Fibroblast of skin of abdomen (primary cell): ENCODE data around the gene INTS11.

ENCODE experiments used
- DNase-seq: peaks from one replicate; pipeline ENCODE4 v3.0.0-alpha.2; 2013

The INTS11 gene

GRCh38 chr1:1357871-1358432, 33.5 kb upstream of the INTS11 start:
- no peak for DNase-seq

- DNase-seq: no peak
Observed at GRCh38 chr1:1356796-1357401, 32.4 kb upstream of the INTS11 start.

- no peak for DNase-seq
Observed at GRCh38 chr1:1356166-1356795, 31.8 kb upstream of the INTS11 start.

DNA sequence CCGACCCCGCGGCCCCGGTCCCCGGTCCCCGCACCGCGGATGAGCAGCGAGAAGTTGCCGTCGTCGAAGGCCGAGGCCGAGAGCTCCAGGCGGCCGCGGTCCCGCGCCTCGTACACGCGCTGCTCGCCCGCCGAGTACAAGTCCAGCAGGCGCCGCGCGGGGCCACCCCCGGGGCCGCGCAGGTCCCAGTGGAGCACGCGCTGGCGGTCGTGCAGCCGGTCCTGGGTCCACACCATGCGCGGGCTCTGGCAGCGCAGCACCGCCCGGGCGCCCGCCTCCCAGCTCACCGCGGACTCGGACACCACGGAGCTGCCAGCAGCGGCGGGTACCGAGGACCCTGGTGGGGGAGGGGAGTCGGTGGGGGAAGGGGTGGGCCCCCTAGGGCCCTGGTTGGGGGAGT, 31.0 kb upstream of the INTS11 start:
- DNase-seq: peak; percentile 47

DNA sequence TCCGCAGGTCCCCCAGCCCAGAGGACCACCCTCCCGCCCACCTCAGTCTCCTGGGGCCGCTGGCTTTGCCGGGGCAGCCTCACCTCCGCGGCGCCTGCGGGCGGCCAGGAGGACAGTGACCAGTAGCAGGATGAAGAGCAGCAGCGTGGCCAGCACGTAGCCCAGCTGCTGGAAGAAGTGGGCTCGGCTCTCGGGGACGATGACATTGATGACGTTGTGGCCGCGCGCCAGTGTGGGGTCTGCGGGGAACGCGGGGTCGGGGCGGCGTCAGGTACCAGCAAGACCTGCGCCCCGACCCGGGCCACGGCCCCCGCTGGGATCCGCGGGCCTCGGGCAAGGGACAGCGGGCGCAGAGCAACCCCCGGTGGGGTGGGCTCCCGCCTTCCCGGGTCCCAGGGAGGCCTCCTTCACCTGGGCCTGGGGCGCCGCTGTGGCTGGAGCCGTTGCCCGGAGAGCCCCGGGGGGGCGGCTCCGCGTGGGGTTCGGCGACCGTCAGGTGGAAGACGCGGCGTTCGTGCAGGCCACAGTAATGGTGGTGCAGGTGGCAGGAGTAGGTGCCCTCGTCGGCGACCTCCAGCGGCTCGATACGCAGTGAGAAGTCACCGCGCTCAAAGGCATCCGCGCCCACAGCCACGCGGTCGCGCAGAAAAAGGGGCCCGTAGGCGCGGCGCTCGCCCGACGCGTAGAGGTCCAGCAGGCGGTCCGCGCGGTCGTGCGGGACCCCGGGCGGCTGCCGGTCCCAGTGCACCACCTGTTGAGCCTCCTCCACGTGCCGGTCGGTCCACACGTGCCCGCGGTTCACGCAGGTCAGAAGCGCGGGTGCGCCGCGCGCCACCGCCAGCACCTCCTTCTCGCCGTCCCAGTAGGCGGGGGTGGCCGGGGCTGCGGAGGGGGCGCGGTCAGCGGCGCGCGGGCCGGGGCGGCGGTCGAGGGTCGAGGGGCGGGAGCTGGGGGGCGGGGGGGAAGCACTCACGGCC, 30.1 kb upstream of the INTS11 start:
- DNase-seq: no peak

- no peak for DNase-seq
Observed at GRCh38 chr1:1353389-1354151, 29.1 kb upstream of the INTS11 start.

DNA sequence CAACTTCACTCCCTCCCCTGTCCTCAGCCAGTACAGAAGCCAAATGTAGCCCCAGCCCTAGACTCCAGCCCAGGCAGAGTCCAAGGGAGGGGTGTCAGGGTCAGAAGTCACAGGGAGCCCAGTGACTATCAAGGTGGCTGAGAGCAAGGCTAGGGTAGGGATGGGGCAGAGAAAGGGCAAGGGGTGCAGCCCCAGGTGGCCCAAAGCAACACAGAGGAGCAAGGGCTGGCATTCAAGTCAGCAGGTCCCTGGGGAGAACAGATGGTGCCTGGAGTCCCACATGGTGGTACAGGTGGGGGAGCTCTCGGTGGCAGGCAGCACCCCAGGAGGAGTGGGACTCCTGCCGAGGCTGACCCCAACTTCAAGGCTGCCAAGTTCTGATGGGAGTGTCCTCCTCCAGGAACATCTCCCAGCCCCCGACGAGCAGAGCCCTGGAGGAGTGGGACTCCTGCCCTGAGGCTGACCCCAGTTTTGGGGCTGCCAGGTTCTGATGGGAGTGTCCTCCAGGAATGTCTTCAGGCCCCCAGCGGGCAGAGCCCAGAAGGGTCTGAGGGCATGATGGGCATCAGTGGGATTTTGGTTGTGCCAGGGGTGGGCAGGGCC, 28.4 kb upstream of the INTS11 start:
- no peak for DNase-seq

- peak; percentile 41 for DNase-seq
Observed at GRCh38 chr1:1351511-1352427, 27.3 kb upstream of the INTS11 start.

GRCh38 chr1:1349256-1350012, 25.0 kb upstream of the INTS11 start, which contains the start of gene DVL1:
Gene DVL1 (minus strand): TSS chr1:1349418. CDS start chr1:1349065, 353 bp downstream.
- peak; percentile 79 for DNase-seq

- DNase-seq: no peak
Observed at GRCh38 chr1:1348420-1349255, 24.2 kb upstream of the INTS11 start.

- DNase-seq: no peak
Observed at GRCh38 chr1:1347663-1348419, 23.4 kb upstream of the INTS11 start.

DNA sequence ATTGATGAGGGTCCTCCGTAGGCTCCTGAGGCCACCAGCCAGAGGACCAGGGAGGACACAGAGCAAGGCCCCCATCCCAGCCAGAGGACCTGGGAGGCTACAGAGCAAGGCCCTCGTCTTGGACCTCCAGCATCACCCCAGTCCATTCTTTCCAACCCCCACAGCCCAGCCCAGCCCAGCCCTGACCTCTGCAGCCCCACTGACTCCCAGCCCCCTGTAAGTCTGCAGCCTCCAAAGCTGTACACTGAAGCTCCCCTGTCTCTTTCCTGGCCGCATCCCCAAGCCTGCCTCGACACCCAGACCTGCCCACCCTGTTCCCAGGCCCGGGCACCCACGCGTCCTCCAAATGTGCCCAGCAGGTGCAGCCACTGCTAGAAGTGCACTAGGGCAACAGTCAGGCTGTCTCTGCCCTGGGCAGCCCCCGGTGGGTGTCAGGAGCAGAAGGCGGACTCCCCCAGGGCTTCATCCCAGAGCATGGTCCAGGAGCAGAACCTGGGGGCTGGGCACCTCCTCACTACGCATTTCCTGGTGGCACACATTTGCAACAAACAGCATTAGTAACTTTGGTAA, 22.7 kb upstream of the INTS11 start:
- no peak for DNase-seq

DNA sequence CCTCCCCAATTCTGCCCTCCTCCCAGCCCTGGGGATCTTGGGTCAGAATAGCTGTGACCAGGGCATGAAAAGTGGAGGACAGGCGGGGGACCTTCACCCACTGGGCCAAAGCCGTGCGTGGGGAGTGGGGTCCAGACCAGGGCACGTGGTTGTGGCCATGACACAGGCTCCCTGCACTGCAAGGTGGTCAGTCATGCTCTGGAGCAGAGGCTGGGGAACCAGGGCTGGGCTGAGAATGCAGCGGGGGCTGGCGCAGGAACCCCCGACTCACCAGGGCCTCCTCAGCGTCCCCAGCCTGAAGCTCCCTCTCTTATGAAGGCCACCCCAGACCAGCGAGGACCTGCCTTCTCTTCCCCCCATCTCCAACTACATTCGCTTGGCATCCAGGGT, 22.0 kb upstream of the INTS11 start:
- DNase-seq: no peak

DNA sequence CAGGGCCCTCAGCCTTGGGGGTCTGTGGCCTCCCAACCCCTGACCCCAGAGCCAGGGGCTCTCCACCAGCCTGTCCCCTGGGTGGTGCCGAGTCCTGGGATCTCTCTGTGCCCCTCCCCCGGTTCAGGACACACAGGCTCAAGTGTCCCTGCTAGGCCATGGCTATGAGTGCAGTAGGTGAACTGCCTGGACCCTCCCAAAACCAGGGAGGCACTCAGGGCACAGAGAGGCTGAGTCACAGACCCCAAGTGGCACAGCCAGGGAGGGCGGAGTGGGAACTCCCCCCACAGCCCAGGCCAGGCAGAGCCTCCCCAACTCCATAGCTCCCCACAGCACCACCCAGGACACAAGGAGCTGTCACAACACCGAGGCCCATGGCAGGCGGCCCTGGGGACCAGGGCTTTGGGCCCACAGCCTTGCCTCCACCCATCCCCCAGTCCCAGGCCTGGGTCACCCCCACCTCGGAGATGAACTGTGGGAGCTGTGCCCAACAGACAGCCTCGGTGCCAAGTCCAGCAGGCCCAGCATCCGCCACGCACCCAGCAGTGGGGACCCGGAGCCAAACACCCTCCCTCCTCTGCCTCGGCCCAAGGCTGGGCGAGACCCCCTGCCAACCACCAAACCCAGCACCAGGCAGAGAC, 21.5 kb upstream of the INTS11 start:
- DNase-seq: no peak

GRCh38 chr1:1345384-1345783, 20.9 kb upstream of the INTS11 start:
- no peak for DNase-seq

DNA sequence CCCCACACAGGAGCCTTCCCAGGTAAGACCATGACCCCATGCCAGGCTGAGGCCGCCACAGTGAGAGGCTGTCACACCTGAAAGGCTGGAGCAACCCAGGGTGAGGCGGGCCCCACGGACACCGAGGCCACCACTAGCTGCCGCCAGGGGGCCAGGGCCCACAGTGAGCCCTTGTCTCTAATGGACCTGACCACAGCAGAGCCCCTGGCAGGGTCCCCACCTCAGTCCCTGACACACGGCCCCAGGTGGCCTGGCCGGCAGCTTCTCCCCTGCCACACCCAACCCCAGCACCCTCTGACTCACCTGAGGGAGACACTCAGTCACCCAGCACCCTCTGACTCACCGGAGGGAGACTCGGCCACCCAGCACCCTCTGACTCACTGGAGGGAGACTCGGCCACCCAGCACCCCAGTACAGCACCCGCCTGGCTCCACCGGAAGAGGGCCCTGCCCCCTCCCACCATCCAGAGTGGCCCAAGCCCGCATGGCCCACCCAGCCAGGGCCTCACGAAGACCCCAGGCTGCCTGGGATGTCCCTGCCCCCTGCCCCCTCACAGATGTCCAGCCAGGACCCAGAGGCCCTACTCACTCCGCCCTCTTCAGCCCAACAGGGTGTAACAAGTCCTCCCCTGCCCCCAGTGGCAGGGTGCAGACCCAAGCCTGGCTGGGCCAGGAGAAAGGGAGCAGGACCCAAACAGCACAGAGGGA, 20.3 kb upstream of the INTS11 start:
- DNase-seq: peak; percentile 51
